Mammary epithelial cell (primary cell): ENCODE data around the gene LRIG2.

Source experiments
- CTCF ChIP-seq, 2 donors: IDR thresholded peaks in 1 of 2; conservative IDR thresholded peaks in 1 of 2; 2 replicates each; pipeline ENCODE4 v1.5.1; 2011 to 2012; ENCODE audit warnings: inconsistent platforms in 2 of 2, low read length in 2 of 2, mild to moderate bottlenecking in 2 of 2, control low read depth in 1 of 2, low read depth in 1 of 2; ENCODE audit not compliant: insufficient read depth in 1 of 2; ENCODE audit errors: extremely low read depth in 1 of 2
- EZH2 ChIP-seq: IDR thresholded peaks from 2 replicates; pipeline ENCODE4 v1.6.1; 2012; ENCODE audit warnings: low read length, inconsistent platforms, borderline replicate concordance

GRCh38 chr1:113133038-113133437, 60.0 kb downstream of the LRIG2 start:
- TF ChIP-seq CTCF (conservative IDR thresholded peaks at IDR 0.05 in 1 of 2, IDR thresholded peaks at IDR 0.05 in 1 of 2; ENCODE audit: extremely low read depth in 1 of 2, insufficient read depth in 1 of 2, low read depth in 1 of 2, low read length in 2 of 2) (no peak), EZH2 (no peak)
